SK-N-SH (cell line): ENCODE data around the gene POU2F1.

Experiments
- CTCF ChIP-seq: fragments of 200-600 bp; sonication (generic); IDR thresholded peaks from 2 replicates; pipeline ENCODE4 v1.6.1; 2017; ENCODE audit warnings: antibody characterized with exemption, mild to moderate bottlenecking, moderate library complexity
- EP300 ChIP-seq, 2 experiments: IDR thresholded peaks; 2 replicates each; pipeline versions ENCODE4 v1.4.0 to v1.6.1; 2012; ENCODE audit warnings: borderline replicate concordance in 1 of 2, low read depth in 1 of 2, low read length in 1 of 2
- TCF12 ChIP-seq: IDR thresholded peaks from 2 replicates; pipeline ENCODE4 v1.4.0; 2012

GRCh38 chr1:167276969-167277368, 56.3 kb downstream of the POU2F1 start:
- TF ChIP-seq CTCF (no peak), TCF12 (no peak), EP300 (IDR thresholded peaks at IDR 0.05; ENCODE audit: borderline replicate concordance in 1 of 2, low read depth in 1 of 2, low read length in 1 of 2) (no peak)
